Mesenchymal stem cell (in vitro differentiated cells and primary cell): Measurements from ENCODE around the gene ZRANB2.
A peak's percentile ranks its signal among the peaks of the same experiment; 100 is the strongest.

Experiments
- small RNA-seq: library from polyadenylated mRNA; stranded (forward); fragments of <200 nt; extraction: miRNeasy Mini kit (QIAGEN cat#:217004); gene quantifications from one replicate; pipeline ENCODE3, GENCODE V24; 2013; ENCODE audit warnings: low read depth

ZRANB2 gene

Small RNA genes lying within 50 kb of the gene (small RNA-seq; reads per million reads assigned to genes)
- 24,288 reads per million, percentile 100 among the genes with 10 or more reads in this experiment for gene MIR186
